NCI-H226 (cell line): ENCODE measurements around the gene SPTBN1.
A peak's percentile ranks its signal among the peaks of the same experiment; 100 is the strongest.

Experiments
- DNase-seq: peaks from one replicate; pipeline ENCODE4 v3.0.0-alpha.2; 2015

SPTBN1 gene

GRCh38 chr2:54615832-54616534 is 159.9 kb downstream of the SPTBN1 start:
- no peak for DNase-seq

GRCh38 chr2:54617409-54617808 is 161.3 kb downstream of the SPTBN1 start:
- DNase-seq = no peak

GRCh38 chr2:54618646-54619565 is 162.8 kb downstream of the SPTBN1 start:
- no peak for DNase-seq

GRCh38 chr2:54619660-54620231 is 163.6 kb downstream of the SPTBN1 start:
- DNase-seq = no peak

GRCh38 chr2:54620948-54621347 is 164.8 kb downstream of the SPTBN1 start:
- no peak for DNase-seq

GRCh38 chr2:54624591-54625071 is 168.5 kb downstream of the SPTBN1 start:
- no peak for DNase-seq

- no peak for DNase-seq
Measured at GRCh38 chr2:54626131-54626530, 170.0 kb downstream of the SPTBN1 start.

GRCh38 chr2:54626884-54627283 is 170.8 kb downstream of the SPTBN1 start:
- no peak for DNase-seq

- DNase-seq = no peak
Measured at GRCh38 chr2:54627973-54628372, 171.8 kb downstream of the SPTBN1 start.

- no peak for DNase-seq
Measured at GRCh38 chr2:54628418-54628817, 172.3 kb downstream of the SPTBN1 start.

- DNase-seq = no peak
Measured at GRCh38 chr2:54628957-54629356, 172.8 kb downstream of the SPTBN1 start.

GRCh38 chr2:54629390-54629789 is 173.3 kb downstream of the SPTBN1 start:
- DNase-seq = no peak

- DNase-seq = peak; percentile 71
Measured at GRCh38 chr2:54629914-54630857, 174.1 kb downstream of the SPTBN1 start.

- no peak for DNase-seq
Measured at GRCh38 chr2:54630858-54631497, 174.9 kb downstream of the SPTBN1 start.

- DNase-seq = no peak
Measured at GRCh38 chr2:54631755-54632154, 175.6 kb downstream of the SPTBN1 start.

- peak; percentile 62 for DNase-seq
Measured at GRCh38 chr2:54632733-54633692, 176.9 kb downstream of the SPTBN1 start.

- DNase-seq = no peak
Measured at GRCh38 chr2:54634021-54634420, 177.9 kb downstream of the SPTBN1 start.

- peak; percentile 36 for DNase-seq
Measured at GRCh38 chr2:54634564-54635511, 178.7 kb downstream of the SPTBN1 start.

- DNase-seq = no peak
Measured at GRCh38 chr2:54635554-54636152, 179.5 kb downstream of the SPTBN1 start.
